ENCODE data around the gene CROT. TPM values are rescaled to one million over a fixed set of nuclear protein-coding genes. Genes with fewer than 3 reads are reported as not detected.

CROT gene
- total RNA-seq, 3 donors from 2014 or later: 11.7 to 34.4 (median 28.8) TPM

- TF ChIP-seq, protein P1, sequence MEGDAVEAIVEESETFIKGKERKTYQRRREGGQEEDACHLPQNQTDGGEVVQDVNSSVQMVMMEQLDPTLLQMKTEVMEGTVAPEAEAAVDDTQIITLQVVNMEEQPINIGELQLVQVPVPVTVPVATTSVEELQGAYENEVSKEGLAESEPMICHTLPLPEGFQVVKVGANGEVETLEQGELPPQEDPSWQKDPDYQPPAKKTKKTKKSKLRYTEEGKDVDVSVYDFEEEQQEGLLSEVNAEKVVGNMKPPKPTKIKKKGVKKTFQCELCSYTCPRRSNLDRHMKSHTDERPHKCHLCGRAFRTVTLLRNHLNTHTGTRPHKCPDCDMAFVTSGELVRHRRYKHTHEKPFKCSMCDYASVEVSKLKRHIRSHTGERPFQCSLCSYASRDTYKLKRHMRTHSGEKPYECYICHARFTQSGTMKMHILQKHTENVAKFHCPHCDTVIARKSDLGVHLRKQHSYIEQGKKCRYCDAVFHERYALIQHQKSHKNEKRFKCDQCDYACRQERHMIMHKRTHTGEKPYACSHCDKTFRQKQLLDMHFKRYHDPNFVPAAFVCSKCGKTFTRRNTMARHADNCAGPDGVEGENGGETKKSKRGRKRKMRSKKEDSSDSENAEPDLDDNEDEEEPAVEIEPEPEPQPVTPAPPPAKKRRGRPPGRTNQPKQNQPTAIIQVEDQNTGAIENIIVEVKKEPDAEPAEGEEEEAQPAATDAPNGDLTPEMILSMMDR (IDR thresholded peaks at IDR 0.05): no peak
- TF ChIP-seq POLR2A (IDR thresholded peaks at IDR 0.05) (no peak), POLR2AphosphoS5 (IDR thresholded peaks at IDR 0.05) (no peak)
- no peak overlapping the region for H3K27ac ChIP-seq
- no peaks in the 10 kb centered on the region for H3K36me3 ChIP-seq
- H3K4me3 ChIP-seq: no peak overlapping the region
- H3K4me1 ChIP-seq: no peaks in the 10 kb centered on the region
- no peaks in the 10 kb centered on the region for H3K27me3 ChIP-seq
- H3K9me3 ChIP-seq: no peaks in the 10 kb centered on the region
- no peak for DNase-seq (ENCODE audit: low spot score in 2 of 2)
- intact Hi-C loops (cut with DNase I; ENCODE audit: low total_unique reads): no loop called here
These were observed 102.9 kb downstream of the CROT start for GRCh38 chr7:87448388-87448787.

Other genes with a start within 250 kb of the CROT start
- 100 to 1,000 TPM in 2 of 3 donors, 10 to 100 TPM in 1; 85.9 to 185 (median 118) TPM for gene DMTF1, start 193.2 kb upstream of the CROT start, total RNA-seq
- gene TMEM243, start 125.9 kb upstream of the CROT start, total RNA-seq: 10 to 100 TPM; 46.9 to 58.7 (median 50.8) TPM
- 1 to 10 TPM in 2 of 3 donors, under 1 TPM in 1; 0.33 to 2.8 (median 1.3) TPM for gene ABCB4, start 130.0 kb downstream of the CROT start, total RNA-seq

All from breast epithelium (tissue), 4 donors.